HCT116 (cell line): ENCODE results near the gene AXIN2. TPM values are rescaled to one million over a fixed set of nuclear protein-coding genes. Genes with fewer than 3 reads are reported as not detected.

Experiments used
- ATAC-seq: fragments of 200-7000 bp; cut with Tn5 transposase; 2 replicates; pipeline ENCODE4 v1.9.1; 2020; ENCODE audit warnings: mild to moderate bottlenecking, moderate library complexity
- BruUV-seq: library from RNA; stranded (reverse); fragments of 400-500 nt; replicated peaks from 2 replicates; lab custom pipeline; 2021; lab: Mats Ljungman, UMichigan
- CTCF ChIA-PET: fragments of 300-600 bp; sonication (Branson Sonifier 250); formaldehyde crosslinking; loops from one replicate; lab custom pipeline; 2021; ENCODE audit warnings: antibody characterized with exemption; lab: Charles Lee
- POLR2A ChIA-PET: fragments of 300-600, 350-600 bp; sonication (Branson Sonifier 250); formaldehyde crosslinking; loops from one replicate; lab custom pipeline; 2021; ENCODE audit warnings: antibody characterized with exemption; lab: Charles Lee
- RAD21 ChIA-PET, 2 experiments: fragments of 300-600 bp; sonication (Branson Sonifier 250); formaldehyde crosslinking; loops; one replicate each; lab custom pipeline; 2023; ENCODE audit warnings: low total read pairs in 2 of 2; ENCODE audit not compliant: uncharacterized antibody in 2 of 2, unreplicated experiment in 2 of 2, low non-redundant PET in 1 of 2; lab: Charles Lee
- DNase-seq: peaks from one replicate; pipeline ENCODE4 v3.0.0-alpha.2; 2010; ENCODE audit warnings: low read depth, low spot score
- H2AFZ ChIP-seq: fragments of 200-600 bp; shearing (Covaris generic), sonication (generic); 2 replicates; pipeline ENCODE4 v1.6.1; 2017; ENCODE audit warnings: low read depth, mixed run types, mixed read lengths, antibody characterized with exemption, low read length; ENCODE audit not compliant: poor library complexity, severe bottlenecking
- H3K27ac ChIP-seq: 2 replicates; pipeline ENCODE4 v1.5.1; 2012; ENCODE audit warnings: low read depth, low read length
- H3K27me3 ChIP-seq: fragments of 200-600 bp; sonication (generic); 2 replicates; pipeline ENCODE4 v1.6.1; 2016; ENCODE audit warnings: mixed run types, low read length, mixed read lengths; ENCODE audit not compliant: insufficient read depth
- H3K36me3 ChIP-seq, 2 experiments: fragments of 200-500 bp in 1 of 2; fragments of 200-600 bp in 1 of 2; sonication (Bioruptor generic) in 1 of 2; sonication (generic) in 1 of 2; 2 replicates each; pipeline versions ENCODE4 v1.5.1 to v1.6.1; 2014 to 2016; ENCODE audit warnings: low read length in 2 of 2, inconsistent platforms in 1 of 2, mixed read lengths in 1 of 2, mixed run types in 1 of 2; ENCODE audit not compliant: insufficient read depth in 2 of 2, control insufficient read depth in 1 of 2
- H3K4me1 ChIP-seq, 2 experiments: fragments of 200-600 bp in 1 of 2; sonication (generic) in 1 of 2; 2 replicates each; pipeline versions ENCODE4 v1.5.1 to v1.6.1; 2012 to 2017; ENCODE audit warnings: low read length in 2 of 2, inconsistent platforms in 1 of 2, mild to moderate bottlenecking in 1 of 2, mixed read lengths in 1 of 2, mixed run types in 1 of 2, moderate library complexity in 1 of 2; ENCODE audit not compliant: insufficient read depth in 2 of 2, control insufficient read depth in 1 of 2
- H3K4me2 ChIP-seq: fragments of 200-600 bp; sonication (generic); 2 replicates; pipeline ENCODE4 v1.6.1; 2017; ENCODE audit warnings: mixed run types, low read length, mixed read lengths
- H3K4me3 ChIP-seq, 2 experiments: fragments of 200-600 bp in 1 of 2; sonication (generic) in 1 of 2; replicated peaks in 1 of 2; 2 replicates each; pipeline ENCODE4 v1.5.1; 2011 to 2016; ENCODE audit warnings: low read length in 2 of 2, control low read depth in 1 of 2, low read depth in 1 of 2, mild to moderate bottlenecking in 1 of 2, mixed read lengths in 1 of 2, mixed run types in 1 of 2
- H3K79me2 ChIP-seq: fragments of 200-600 bp; sonication (generic); 2 replicates; pipeline ENCODE4 v1.6.1; 2017; ENCODE audit warnings: mild to moderate bottlenecking, mixed run types, low read length, moderate library complexity, mixed read lengths; ENCODE audit not compliant: insufficient read depth
- H3K9ac ChIP-seq: fragments of 200-600 bp; sonication (generic); 2 replicates; pipeline ENCODE4 v1.6.1; 2016; ENCODE audit warnings: low read length, mixed read lengths
- H3K9me2 ChIP-seq: fragments of 200-600 bp; sonication (generic), shearing (Covaris generic); 2 replicates; pipeline ENCODE4 v1.6.1; 2017; ENCODE audit warnings: mixed run types, mild to moderate bottlenecking, moderate library complexity; ENCODE audit not compliant: insufficient read depth
- H3K9me3 ChIP-seq, 2 experiments: fragments of 200-500 bp in 1 of 2; fragments of 200-600 bp in 1 of 2; sonication (Bioruptor generic) in 1 of 2; sonication (generic) in 1 of 2; 2 replicates each; pipeline ENCODE4 v1.6.1; 2014 to 2017; ENCODE audit warnings: low read length in 2 of 2, mixed read lengths in 2 of 2, inconsistent platforms in 1 of 2, low read depth in 1 of 2, mild to moderate bottlenecking in 1 of 2, mixed run types in 1 of 2, moderate library complexity in 1 of 2; ENCODE audit not compliant: control insufficient read depth in 1 of 2, insufficient read depth in 1 of 2
- H4K20me1 ChIP-seq: fragments of 200-600 bp; sonication (generic), shearing (Covaris generic); 2 replicates; pipeline ENCODE4 v1.6.1; 2017; ENCODE audit warnings: mixed run types, mild to moderate bottlenecking, moderate library complexity; ENCODE audit not compliant: insufficient read depth
- CEBPB ChIP-seq: IDR thresholded peaks from 2 replicates; pipeline ENCODE4 v1.6.1; 2012; ENCODE audit warnings: low read depth
- EGR1 ChIP-seq: IDR thresholded peaks from 2 replicates; pipeline ENCODE4 v1.6.1; 2012; ENCODE audit warnings: low read depth
- ELF1 ChIP-seq: IDR thresholded peaks from 2 replicates; pipeline ENCODE4 v1.6.1; 2012; ENCODE audit warnings: low read depth, borderline replicate concordance
- POLR2A ChIP-seq: IDR thresholded peaks from 2 replicates; pipeline ENCODE4 v1.7.0; 2011; ENCODE audit warnings: borderline replicate concordance; ENCODE audit not compliant: insufficient read depth, insufficient read length; ENCODE audit errors: extremely low read depth
- intact Hi-C: fragments of 100-400 bp; cut with micrococcal nuclease; formaldehyde crosslinking; loops from 2 replicates; pipeline ENCODE4 v1.10.0; 2022
- total RNA-seq: library from RNA; stranded (reverse); gene quantifications from one replicate; pipeline ENCODE4 v1.2.1, GENCODE V29; 2021; ENCODE audit not compliant: unreplicated experiment
- TF ChIP-seq, protein P1 (sequence below): IDR thresholded peaks from 2 replicates; pipeline ENCODE4 v1.6.1; 2012
- TF ChIP-seq, protein P2 (sequence below): IDR thresholded peaks from 2 replicates; pipeline ENCODE4 v1.6.1; 2011; ENCODE audit warnings: mild to moderate bottlenecking, low read length, moderate library complexity; ENCODE audit not compliant: insufficient replicate concordance; ENCODE audit errors: extremely low read depth
- TF ChIP-seq, protein P3 (sequence below), 3 experiments: fragments of 200-600 bp in 1 of 3; sonication (generic) in 1 of 3; IDR thresholded peaks in 2 of 3; conservative IDR thresholded peaks in 1 of 3; 2 replicates each; pipeline ENCODE4 v1.5.1; 2012 to 2017; ENCODE audit warnings: low read depth in 2 of 3, low read length in 2 of 3, antibody characterized with exemption in 1 of 3, borderline replicate concordance in 1 of 3, control low read depth in 1 of 3, mild to moderate bottlenecking in 1 of 3, mixed read lengths in 1 of 3, mixed run types in 1 of 3, moderate library complexity in 1 of 3; ENCODE audit not compliant: insufficient read depth in 1 of 3

AXIN2 gene
- total RNA-seq, 1 experiment from 2014 or later: 7.1 TPM

DNA sequence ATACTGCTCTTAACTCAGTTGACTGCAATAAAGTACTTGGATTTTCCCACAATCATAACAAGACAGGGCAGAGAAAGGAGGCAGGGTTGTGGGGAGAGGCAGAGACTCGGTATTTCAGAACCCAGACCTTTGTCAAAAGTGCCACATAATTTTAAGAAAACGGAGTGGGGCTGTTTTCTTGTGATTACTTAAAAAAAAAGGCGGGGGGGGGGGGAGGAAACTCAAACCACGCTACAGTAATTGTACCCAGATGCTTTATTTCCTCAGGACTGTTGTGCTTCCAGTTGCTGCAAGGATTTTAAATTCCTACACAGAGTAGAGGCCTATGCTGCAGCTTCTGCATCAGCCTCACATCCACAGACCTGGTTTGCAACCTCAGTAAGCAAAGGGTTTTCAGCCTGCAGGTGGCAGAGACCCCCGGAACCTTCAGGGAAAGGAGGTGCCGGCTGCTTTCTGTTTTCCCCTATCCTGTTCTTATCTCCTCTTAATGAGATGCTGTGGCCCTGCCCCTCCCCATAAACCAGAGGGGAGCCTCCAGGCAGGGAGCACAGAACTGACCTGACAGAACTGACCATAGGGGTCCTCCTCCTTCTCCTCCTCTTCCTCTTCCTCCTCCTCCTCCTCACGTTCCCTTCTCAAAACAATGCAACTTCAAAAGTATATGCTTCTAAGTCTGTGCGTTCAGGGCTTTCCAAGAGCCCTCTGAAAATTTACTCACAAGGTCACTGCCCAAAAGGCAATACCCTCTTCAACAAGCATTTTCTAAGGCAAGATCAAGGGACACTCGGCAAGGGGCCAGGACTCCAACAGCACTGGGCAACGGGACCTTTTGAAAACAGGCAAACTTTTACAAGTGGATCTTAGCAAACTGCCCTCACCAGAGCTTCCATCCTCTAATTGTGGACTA lies 7.5 kb downstream of the AXIN2 start:
- Histone ChIP-seq H3K27ac (no peak overlapping the region), H3K4me1 (peaks cover 15 to 31% of the 10 kb centered on the region in 2 experiments), H3K79me2 (peaks cover 32% of the 10 kb centered on the region), H3K4me3 (no peak overlapping the region), H3K9ac (no peak overlapping the region), H3K9me2 (no peaks in the 10 kb centered on the region), H3K27me3 (no peaks in the 10 kb centered on the region), H4K20me1 (no peaks in the 10 kb centered on the region), H3K36me3 (peaks cover 0 to 17% of the 10 kb centered on the region in 2 experiments; a peak in 2 of 4 replicates), H2AFZ (no peak overlapping the region), H3K9me3 (no peaks in the 10 kb centered on the region), H3K4me2 (no peak overlapping the region)
- BruUV-seq: no TSS peak
- ChIA-PET CTCF (no interaction called here), RAD21 (no interaction called here), POLR2A (no interaction called here)
- intact Hi-C loops: no loop called here
- ATAC-seq: no peak
- TF ChIP-seq EGR1 (no peak), ELF1 (no peak), POLR2A (no peak), CEBPB (no peak)
- TF ChIP-seq, protein P1, sequence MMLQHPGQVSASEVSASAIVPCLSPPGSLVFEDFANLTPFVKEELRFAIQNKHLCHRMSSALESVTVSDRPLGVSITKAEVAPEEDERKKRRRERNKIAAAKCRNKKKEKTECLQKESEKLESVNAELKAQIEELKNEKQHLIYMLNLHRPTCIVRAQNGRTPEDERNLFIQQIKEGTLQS: no peak
- TF ChIP-seq, protein P2, sequence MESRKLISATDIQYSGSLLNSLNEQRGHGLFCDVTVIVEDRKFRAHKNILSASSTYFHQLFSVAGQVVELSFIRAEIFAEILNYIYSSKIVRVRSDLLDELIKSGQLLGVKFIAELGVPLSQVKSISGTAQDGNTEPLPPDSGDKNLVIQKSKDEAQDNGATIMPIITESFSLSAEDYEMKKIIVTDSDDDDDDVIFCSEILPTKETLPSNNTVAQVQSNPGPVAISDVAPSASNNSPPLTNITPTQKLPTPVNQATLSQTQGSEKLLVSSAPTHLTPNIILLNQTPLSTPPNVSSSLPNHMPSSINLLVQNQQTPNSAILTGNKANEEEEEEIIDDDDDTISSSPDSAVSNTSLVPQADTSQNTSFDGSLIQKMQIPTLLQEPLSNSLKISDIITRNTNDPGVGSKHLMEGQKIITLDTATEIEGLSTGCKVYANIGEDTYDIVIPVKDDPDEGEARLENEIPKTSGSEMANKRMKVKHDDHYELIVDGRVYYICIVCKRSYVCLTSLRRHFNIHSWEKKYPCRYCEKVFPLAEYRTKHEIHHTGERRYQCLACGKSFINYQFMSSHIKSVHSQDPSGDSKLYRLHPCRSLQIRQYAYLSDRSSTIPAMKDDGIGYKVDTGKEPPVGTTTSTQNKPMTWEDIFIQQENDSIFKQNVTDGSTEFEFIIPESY: no peak
- TF ChIP-seq, protein P3, sequence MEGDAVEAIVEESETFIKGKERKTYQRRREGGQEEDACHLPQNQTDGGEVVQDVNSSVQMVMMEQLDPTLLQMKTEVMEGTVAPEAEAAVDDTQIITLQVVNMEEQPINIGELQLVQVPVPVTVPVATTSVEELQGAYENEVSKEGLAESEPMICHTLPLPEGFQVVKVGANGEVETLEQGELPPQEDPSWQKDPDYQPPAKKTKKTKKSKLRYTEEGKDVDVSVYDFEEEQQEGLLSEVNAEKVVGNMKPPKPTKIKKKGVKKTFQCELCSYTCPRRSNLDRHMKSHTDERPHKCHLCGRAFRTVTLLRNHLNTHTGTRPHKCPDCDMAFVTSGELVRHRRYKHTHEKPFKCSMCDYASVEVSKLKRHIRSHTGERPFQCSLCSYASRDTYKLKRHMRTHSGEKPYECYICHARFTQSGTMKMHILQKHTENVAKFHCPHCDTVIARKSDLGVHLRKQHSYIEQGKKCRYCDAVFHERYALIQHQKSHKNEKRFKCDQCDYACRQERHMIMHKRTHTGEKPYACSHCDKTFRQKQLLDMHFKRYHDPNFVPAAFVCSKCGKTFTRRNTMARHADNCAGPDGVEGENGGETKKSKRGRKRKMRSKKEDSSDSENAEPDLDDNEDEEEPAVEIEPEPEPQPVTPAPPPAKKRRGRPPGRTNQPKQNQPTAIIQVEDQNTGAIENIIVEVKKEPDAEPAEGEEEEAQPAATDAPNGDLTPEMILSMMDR (IDR thresholded peaks at IDR 0.05 in 2 of 3, conservative IDR thresholded peaks at IDR 0.05 in 1 of 3; ENCODE audit: borderline replicate concordance in 1 of 3, insufficient read depth in 1 of 3, low read depth in 2 of 3, low read length in 2 of 3): no peak
- DNase-seq: no peak
